Measurements from ENCODE around the gene SH3GL1. TPM values are rescaled to one million over a fixed set of nuclear protein-coding genes. Genes with fewer than 3 reads are reported as not detected.

The SH3GL1 gene
- total RNA-seq, 1 experiment from 2014 or later: 40.7 TPM

DNA sequence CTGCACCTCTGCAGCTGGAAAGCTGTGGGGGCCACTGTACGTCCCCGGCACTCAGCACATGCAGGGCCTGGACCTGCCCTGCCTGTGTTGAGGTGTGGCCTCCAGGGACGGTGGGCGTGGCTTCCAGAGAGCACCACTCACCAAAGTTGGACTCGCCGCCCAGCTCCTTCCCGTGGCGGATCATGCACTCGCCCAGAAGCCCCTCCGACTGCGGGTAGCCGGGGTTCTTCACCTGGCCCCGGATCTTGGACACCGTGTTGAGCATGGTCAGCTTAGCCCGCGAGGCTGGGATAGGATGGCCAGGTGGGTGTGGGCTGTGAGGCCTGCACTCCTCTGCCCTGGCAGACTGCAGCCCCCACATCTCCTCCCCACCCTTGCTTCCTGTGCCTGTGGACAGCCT is 35.0 kb downstream of the SH3GL1 start:
- H3K36me3 Mint-ChIP-seq (ENCODE audit: insufficient read depth, unreplicated experiment): peaks cover 25% of the 10 kb centered on the region
- TF ChIP-seq, protein P1, sequence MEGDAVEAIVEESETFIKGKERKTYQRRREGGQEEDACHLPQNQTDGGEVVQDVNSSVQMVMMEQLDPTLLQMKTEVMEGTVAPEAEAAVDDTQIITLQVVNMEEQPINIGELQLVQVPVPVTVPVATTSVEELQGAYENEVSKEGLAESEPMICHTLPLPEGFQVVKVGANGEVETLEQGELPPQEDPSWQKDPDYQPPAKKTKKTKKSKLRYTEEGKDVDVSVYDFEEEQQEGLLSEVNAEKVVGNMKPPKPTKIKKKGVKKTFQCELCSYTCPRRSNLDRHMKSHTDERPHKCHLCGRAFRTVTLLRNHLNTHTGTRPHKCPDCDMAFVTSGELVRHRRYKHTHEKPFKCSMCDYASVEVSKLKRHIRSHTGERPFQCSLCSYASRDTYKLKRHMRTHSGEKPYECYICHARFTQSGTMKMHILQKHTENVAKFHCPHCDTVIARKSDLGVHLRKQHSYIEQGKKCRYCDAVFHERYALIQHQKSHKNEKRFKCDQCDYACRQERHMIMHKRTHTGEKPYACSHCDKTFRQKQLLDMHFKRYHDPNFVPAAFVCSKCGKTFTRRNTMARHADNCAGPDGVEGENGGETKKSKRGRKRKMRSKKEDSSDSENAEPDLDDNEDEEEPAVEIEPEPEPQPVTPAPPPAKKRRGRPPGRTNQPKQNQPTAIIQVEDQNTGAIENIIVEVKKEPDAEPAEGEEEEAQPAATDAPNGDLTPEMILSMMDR (IDR thresholded peaks at IDR 0.05; ENCODE audit: unreplicated experiment): no peak
- H3K27ac Mint-ChIP-seq (ENCODE audit: unreplicated experiment): no peak overlapping the region
- peaks cover 8% of the 10 kb centered on the region for H3K4me1 Mint-ChIP-seq (ENCODE audit: low read depth, unreplicated experiment)
- no peaks in the 10 kb centered on the region for H3K27me3 Mint-ChIP-seq (ENCODE audit: unreplicated experiment)
- no peak for DNase-seq
- no peaks in the 10 kb centered on the region for H3K9me3 Mint-ChIP-seq (ENCODE audit: low read depth, unreplicated experiment)
- CTCF ChIA-PET: interaction anchor here (1.1 kb wide), 1 partner anchor 13 kb away, joined by 3 read pairs; no protein-coding TSS in a partner anchor
- H3K4me3 Mint-ChIP-seq (ENCODE audit: low read depth, unreplicated experiment): no peak overlapping the region
- no TSS peak for BruUV-seq (replicated peaks)
- intact Hi-C loops (cut with micrococcal nuclease; ENCODE audit: unreplicated experiment): no loop called here

DNA sequence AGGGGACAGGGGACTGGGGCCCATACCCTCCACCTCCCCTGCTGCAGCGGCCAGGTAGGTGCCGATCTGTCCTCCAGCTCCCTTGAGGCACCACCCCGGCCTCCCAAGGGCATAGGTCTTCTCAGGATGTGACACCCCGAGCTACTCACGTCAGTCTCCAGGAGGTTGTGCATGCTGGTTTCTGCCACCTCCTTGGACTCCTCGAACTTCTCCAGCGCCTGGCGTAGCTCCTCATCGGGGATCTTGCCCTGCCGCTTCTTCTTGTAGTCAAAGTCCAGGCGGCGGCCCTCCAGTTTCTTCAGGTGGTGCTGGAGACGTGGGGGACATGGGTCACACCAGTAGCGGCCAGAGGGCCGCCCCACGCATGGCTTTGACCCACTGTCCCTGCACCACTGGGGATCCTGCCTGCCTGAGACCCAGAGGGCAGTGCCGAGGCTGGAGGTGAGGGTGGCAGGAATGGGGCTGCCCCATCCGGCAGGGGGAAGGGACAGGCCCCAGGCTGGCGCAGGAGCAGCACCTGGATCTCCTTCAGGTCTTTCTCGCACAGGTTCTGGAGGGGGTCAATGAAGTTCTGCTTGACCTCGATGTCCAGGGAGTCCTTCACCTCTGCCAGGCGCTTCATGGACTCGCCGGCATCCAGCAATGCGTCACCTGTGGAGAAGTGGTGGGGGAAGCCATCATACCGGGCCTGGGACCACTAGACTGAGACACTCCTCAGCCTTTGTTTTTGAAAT is 36.6 kb downstream of the SH3GL1 start:
- DNase-seq: no peak
- TF ChIP-seq, protein P1 (IDR thresholded peaks at IDR 0.05; ENCODE audit: unreplicated experiment): no peak
- H3K27ac Mint-ChIP-seq (ENCODE audit: unreplicated experiment): no peak overlapping the region
- CTCF ChIA-PET: no interaction called here
- no TSS peak for BruUV-seq (replicated peaks)
- H3K9me3 Mint-ChIP-seq (ENCODE audit: low read depth, unreplicated experiment): no peaks in the 10 kb centered on the region
- H3K4me3 Mint-ChIP-seq (ENCODE audit: low read depth, unreplicated experiment): no peak overlapping the region
- peaks cover 29% of the 10 kb centered on the region for H3K36me3 Mint-ChIP-seq (ENCODE audit: insufficient read depth, unreplicated experiment)
- intact Hi-C loops (cut with micrococcal nuclease; ENCODE audit: unreplicated experiment): no loop called here
- no peaks in the 10 kb centered on the region for H3K4me1 Mint-ChIP-seq (ENCODE audit: low read depth, unreplicated experiment)
- no peaks in the 10 kb centered on the region for H3K27me3 Mint-ChIP-seq (ENCODE audit: unreplicated experiment)

DNA sequence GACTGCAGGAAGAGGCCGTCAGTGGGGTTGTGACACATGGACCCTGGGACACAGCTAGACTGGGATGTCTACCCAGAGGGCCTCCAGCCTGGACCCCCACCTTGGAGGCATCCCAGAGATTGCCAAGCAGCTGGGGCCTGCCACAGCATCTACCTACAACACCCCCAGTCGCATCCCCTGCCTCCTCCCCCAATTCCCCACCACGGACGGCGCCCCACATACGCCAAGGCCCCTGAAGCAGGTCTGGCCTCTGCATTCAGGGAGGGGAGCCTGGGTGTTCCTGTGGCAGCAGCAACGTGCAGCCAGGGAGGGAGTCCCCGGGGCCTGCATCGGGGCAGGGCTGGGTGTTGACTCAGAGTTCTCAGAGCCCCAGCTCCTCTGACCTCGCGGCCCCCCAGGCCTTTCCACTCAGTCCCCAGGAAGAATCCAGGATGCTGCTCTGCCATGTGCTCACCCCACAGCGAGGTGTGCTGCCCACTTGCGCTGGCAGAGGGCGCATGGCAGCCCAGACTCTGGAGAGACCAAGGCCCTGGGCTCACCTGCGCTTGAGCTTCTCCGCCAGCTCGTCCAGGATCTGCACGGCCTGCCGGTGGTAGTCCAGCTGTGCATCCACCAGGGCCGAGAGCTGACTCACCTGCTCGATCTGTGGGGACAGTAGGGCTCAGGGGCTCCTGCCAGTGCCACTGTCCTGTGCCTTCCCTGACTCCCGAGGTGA is 37.4 kb downstream of the SH3GL1 start:
- Mint-ChIP-seq H3K36me3 (ENCODE audit: insufficient read depth, unreplicated experiment) (peaks cover 30% of the 10 kb centered on the region), H3K27me3 (ENCODE audit: unreplicated experiment) (no peaks in the 10 kb centered on the region), H3K4me3 (ENCODE audit: low read depth, unreplicated experiment) (no peak overlapping the region), H3K4me1 (ENCODE audit: low read depth, unreplicated experiment) (no peaks in the 10 kb centered on the region), H3K9me3 (ENCODE audit: low read depth, unreplicated experiment) (no peaks in the 10 kb centered on the region), H3K27ac (ENCODE audit: unreplicated experiment) (no peak overlapping the region)
- intact Hi-C loops (cut with micrococcal nuclease; ENCODE audit: unreplicated experiment): no loop called here
- DNase-seq: peak; percentile 29
- CTCF ChIA-PET: interaction anchor here (0.6 kb wide), 1 partner anchor 365 kb away, joined by 5 read pairs; no protein-coding TSS in a partner anchor
- TF ChIP-seq, protein P1 (IDR thresholded peaks at IDR 0.05; ENCODE audit: unreplicated experiment): peak; percentile 36
- BruUV-seq (replicated peaks): no TSS peak

DNA sequence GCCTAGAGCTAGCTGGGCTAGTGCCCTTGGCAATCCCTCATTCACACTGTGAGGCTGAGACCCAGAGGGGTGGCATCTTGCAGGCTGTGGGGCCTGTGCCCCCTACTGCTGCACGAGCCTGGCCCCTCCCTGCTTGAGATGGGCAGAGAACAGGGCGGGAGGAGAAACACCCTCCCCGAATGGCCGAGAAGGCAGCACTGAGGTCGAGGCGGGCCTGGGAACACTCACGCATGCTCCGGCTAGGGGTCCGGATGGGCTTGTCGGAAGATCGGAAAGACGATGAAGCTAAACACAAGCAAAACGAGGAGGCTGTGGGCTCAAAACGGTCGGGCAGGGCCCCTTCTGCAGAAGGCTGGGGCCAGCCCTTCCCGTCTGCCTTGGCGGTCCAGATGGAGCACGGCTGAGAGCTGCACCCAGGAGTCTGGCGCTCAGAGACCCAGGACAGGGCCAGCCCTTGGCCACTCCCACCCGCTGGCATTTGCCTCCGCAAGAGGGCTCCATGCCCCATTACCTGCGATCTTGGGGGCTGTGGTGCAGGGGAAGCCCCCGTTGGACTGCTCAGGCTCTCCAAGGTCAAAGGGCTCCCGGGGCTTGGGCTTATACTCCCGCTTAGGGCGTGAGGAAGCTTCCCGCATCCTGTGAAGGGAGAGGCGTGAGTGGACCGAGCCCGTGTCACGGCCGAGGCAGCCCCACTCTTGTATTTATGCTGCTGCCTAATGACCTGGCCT is 38.1 kb downstream of the SH3GL1 start:
- peaks cover 30% of the 10 kb centered on the region for H3K36me3 Mint-ChIP-seq (ENCODE audit: insufficient read depth, unreplicated experiment)
- no peaks in the 10 kb centered on the region for H3K4me1 Mint-ChIP-seq (ENCODE audit: low read depth, unreplicated experiment)
- TF ChIP-seq, protein P1 (IDR thresholded peaks at IDR 0.05; ENCODE audit: unreplicated experiment): no peak
- no peak overlapping the region for H3K4me3 Mint-ChIP-seq (ENCODE audit: low read depth, unreplicated experiment)
- CTCF ChIA-PET: interaction anchor here (0.6 to 0.9 kb wide), 2 partner anchors 77 to 365 kb away, joined by 4 to 5 read pairs; no protein-coding TSS in a partner anchor
- H3K27me3 Mint-ChIP-seq (ENCODE audit: unreplicated experiment): no peaks in the 10 kb centered on the region
- no peak for DNase-seq
- intact Hi-C loops (cut with micrococcal nuclease; ENCODE audit: unreplicated experiment): no loop called here
- no peaks in the 10 kb centered on the region for H3K9me3 Mint-ChIP-seq (ENCODE audit: low read depth, unreplicated experiment)
- H3K27ac Mint-ChIP-seq (ENCODE audit: unreplicated experiment): no peak overlapping the region
- no TSS peak for BruUV-seq (replicated peaks)
